ENCODE measurements around the gene RALGAPA2. TPM values are rescaled to one million over a fixed set of nuclear protein-coding genes. Genes with fewer than 3 reads are reported as not detected.

RALGAPA2 gene
- total and polyA plus RNA-seq, 9 donors: 8.4 to 31.7 (median 19.9) TPM

- intact Hi-C loops (cut with DNase I): no loop called here
- H3K27me3 ChIP-seq: no peaks in the 10 kb centered on the region
- DNase-seq: no peak
- no peaks in the 10 kb centered on the region for H3K9me3 ChIP-seq
- no peaks in the 10 kb centered on the region for H3K36me3 ChIP-seq
- TF ChIP-seq POLR2A (IDR thresholded peaks at IDR 0.05): no peak
- TF ChIP-seq CTCF (IDR thresholded peaks at IDR 0.05): no peak
- TF ChIP-seq EP300 (IDR thresholded peaks at IDR 0.05): no peak
- H3K4me1 ChIP-seq (ENCODE audit: insufficient read depth): no peaks in the 10 kb centered on the region
- 83 to 90% (median 89%) methylated on average over 4 of the region's 4 CpGs for WGBS, 3 donors
- no peak overlapping the region for H3K27ac ChIP-seq
- no peak overlapping the region for H3K4me3 ChIP-seq
Measured at GRCh38 chr20:20721489-20721888, 9.0 kb upstream of the RALGAPA2 start.

GRCh38 chr20:20720158-20720557 is 7.7 kb upstream of the RALGAPA2 start:
- H3K9me3 ChIP-seq: no peaks in the 10 kb centered on the region
- DNase-seq: no peak
- TF ChIP-seq CTCF (IDR thresholded peaks at IDR 0.05) (no peak), EP300 (IDR thresholded peaks at IDR 0.05) (no peak), POLR2A (IDR thresholded peaks at IDR 0.05) (no peak)
- WGBS, 3 donors: 94 to 100% (median 99%) methylated on average over 1 of the region's 1 CpG
- H3K4me3 ChIP-seq: no peak overlapping the region
- H3K36me3 ChIP-seq: no peaks in the 10 kb centered on the region
- H3K27ac ChIP-seq: no peak overlapping the region
- no peaks in the 10 kb centered on the region for H3K27me3 ChIP-seq
- no peaks in the 10 kb centered on the region for H3K4me1 ChIP-seq (ENCODE audit: insufficient read depth)
- intact Hi-C loops (cut with DNase I): no loop called here

GRCh38 chr20:20719411-20719810 is 7.0 kb upstream of the RALGAPA2 start:
- intact Hi-C loops (cut with DNase I): no loop called here
- Histone ChIP-seq H3K27me3 (no peaks in the 10 kb centered on the region), H3K4me3 (no peak overlapping the region), H3K36me3 (no peaks in the 10 kb centered on the region), H3K4me1 (ENCODE audit: insufficient read depth) (no peaks in the 10 kb centered on the region), H3K9me3 (no peaks in the 10 kb centered on the region), H3K27ac (no peak overlapping the region)
- no peak for DNase-seq
- TF ChIP-seq CTCF (IDR thresholded peaks at IDR 0.05): no peak

GRCh38 chr20:20713244-20713765 is 861 bp upstream of the RALGAPA2 start:
- WGBS, 3 donors: 46 to 50% (median 47%) methylated on average over 15 of the region's 15 CpGs
- TF ChIP-seq POLR2A (IDR thresholded peaks at IDR 0.05): no peak
- TF ChIP-seq EP300 (IDR thresholded peaks at IDR 0.05): no peak
- no peak for TF ChIP-seq CTCF (IDR thresholded peaks at IDR 0.05)
- no peaks in the 10 kb centered on the region for H3K9me3 ChIP-seq
- peaks cover 8% of the 10 kb centered on the region for H3K4me1 ChIP-seq (ENCODE audit: insufficient read depth)
- peak in 3 of 5 donors; percentile 18 to 48 (median 24) for DNase-seq
- intact Hi-C loops (cut with DNase I): no loop called here
- peak overlapping the region; percentile 80 to 90 for H3K27ac ChIP-seq
- H3K36me3 ChIP-seq: no peaks in the 10 kb centered on the region
- peak overlapping the region; percentile 89 for H3K4me3 ChIP-seq
- no peaks in the 10 kb centered on the region for H3K27me3 ChIP-seq

All from ovary (tissue), 9 donors.